ENCODE data around the gene SMNDC1. TPM values are rescaled to one million over a fixed set of nuclear protein-coding genes. Genes with fewer than 3 reads are reported as not detected.
A peak's percentile ranks its signal among the peaks of the same experiment; 100 is the strongest.

SMNDC1 gene
- 5.1 and 14.6 TPM in 2 replicates for total RNA-seq (2014; rRNA removed; shearing (Covaris generic); ENCODE audit: low replicate concordance)

- H3K9me3 ChIP-seq, result no peaks in the 10 kb centered on the region
- H3K4me3 ChIP-seq, result peak within 1 kb of the TSS; percentile 82
- DNase-seq, result peak; percentile 97
- peaks cover 39% of the 10 kb centered on the region for H3K36me3 ChIP-seq
- H3K27me3 ChIP-seq, result no peaks in the 10 kb centered on the region
Observed at GRCh38 chr10:110304780-110305421, at the start of gene SMNDC1. TSS of gene SMNDC1 (minus strand) at chr10:110304920. CDS start at chr10:110303587, 1,333 bp downstream.

- H3K4me3 ChIP-seq, result no peak overlapping the region
- DNase-seq, result peak; percentile 94
- H3K27me3 ChIP-seq, result no peaks in the 10 kb centered on the region
- H3K9me3 ChIP-seq, result no peaks in the 10 kb centered on the region
- no peaks in the 10 kb centered on the region for H3K36me3 ChIP-seq
Observed at GRCh38 chr10:110354322-110354766, 49.6 kb upstream of the SMNDC1 start.

GRCh38 chr10:110353244-110354119, 48.8 kb upstream of the SMNDC1 start:
- no peaks in the 10 kb centered on the region for H3K9me3 ChIP-seq
- no peaks in the 10 kb centered on the region for H3K36me3 ChIP-seq
- peak; percentile 81 for DNase-seq
- no peaks in the 10 kb centered on the region for H3K27me3 ChIP-seq
- H3K4me3 ChIP-seq, result no peak overlapping the region

- no peaks in the 10 kb centered on the region for H3K27me3 ChIP-seq
- DNase-seq, result peak; percentile 47
- no peaks in the 10 kb centered on the region for H3K36me3 ChIP-seq
- H3K4me3 ChIP-seq, result no peak overlapping the region
- H3K9me3 ChIP-seq, result no peaks in the 10 kb centered on the region
Observed at GRCh38 chr10:110352930-110353243, 48.2 kb upstream of the SMNDC1 start.

GRCh38 chr10:110350812-110351211, 46.1 kb upstream of the SMNDC1 start:
- H3K36me3 ChIP-seq, result no peaks in the 10 kb centered on the region
- no peak for DNase-seq
- no peaks in the 10 kb centered on the region for H3K27me3 ChIP-seq
- no peaks in the 10 kb centered on the region for H3K9me3 ChIP-seq
- no peak overlapping the region for H3K4me3 ChIP-seq

- Histone ChIP-seq H3K4me3 (no peak overlapping the region), H3K27me3 (no peaks in the 10 kb centered on the region), H3K36me3 (no peaks in the 10 kb centered on the region), H3K9me3 (no peaks in the 10 kb centered on the region)
- DNase-seq, result peak; percentile 34
Observed at GRCh38 chr10:110349831-110350230, 45.1 kb upstream of the SMNDC1 start.

GRCh38 chr10:110349386-110349785, 44.7 kb upstream of the SMNDC1 start:
- H3K4me3 ChIP-seq, result no peak overlapping the region
- H3K9me3 ChIP-seq, result no peaks in the 10 kb centered on the region
- no peaks in the 10 kb centered on the region for H3K27me3 ChIP-seq
- H3K36me3 ChIP-seq, result no peaks in the 10 kb centered on the region
- DNase-seq, result no peak

- H3K36me3 ChIP-seq, result no peaks in the 10 kb centered on the region
- no peaks in the 10 kb centered on the region for H3K9me3 ChIP-seq
- no peak overlapping the region for H3K4me3 ChIP-seq
- DNase-seq, result no peak
- H3K27me3 ChIP-seq, result no peaks in the 10 kb centered on the region
Observed at GRCh38 chr10:110348336-110348735, 43.6 kb upstream of the SMNDC1 start.

GRCh38 chr10:110346914-110347313, 42.2 kb upstream of the SMNDC1 start:
- Histone ChIP-seq H3K27me3 (no peaks in the 10 kb centered on the region), H3K36me3 (no peaks in the 10 kb centered on the region), H3K9me3 (no peaks in the 10 kb centered on the region), H3K4me3 (no peak overlapping the region)
- no peak for DNase-seq

GRCh38 chr10:110345286-110345685, 40.6 kb upstream of the SMNDC1 start:
- H3K9me3 ChIP-seq, result no peaks in the 10 kb centered on the region
- DNase-seq, result no peak
- no peaks in the 10 kb centered on the region for H3K27me3 ChIP-seq
- H3K36me3 ChIP-seq, result no peaks in the 10 kb centered on the region
- H3K4me3 ChIP-seq, result no peak overlapping the region

- no peak for DNase-seq
- no peaks in the 10 kb centered on the region for H3K27me3 ChIP-seq
Observed at GRCh38 chr10:110344622-110345021, 39.9 kb upstream of the SMNDC1 start.

GRCh38 chr10:110343947-110344346, 39.2 kb upstream of the SMNDC1 start:
- no peak for DNase-seq
- no peaks in the 10 kb centered on the region for H3K27me3 ChIP-seq
- no peak overlapping the region for H3K4me3 ChIP-seq
- no peaks in the 10 kb centered on the region for H3K36me3 ChIP-seq
- H3K9me3 ChIP-seq, result no peaks in the 10 kb centered on the region

More at GRCh38 chr10:110344622-110345021, 39.9 kb upstream of the SMNDC1 start:
- Histone ChIP-seq H3K4me3 (no peak overlapping the region), H3K9me3 (no peaks in the 10 kb centered on the region), H3K36me3 (no peaks in the 10 kb centered on the region)

GRCh38 chr10:110340816-110341215, 36.1 kb upstream of the SMNDC1 start:
- Histone ChIP-seq H3K36me3 (no peaks in the 10 kb centered on the region), H3K27me3 (no peaks in the 10 kb centered on the region), H3K4me3 (no peak overlapping the region), H3K9me3 (no peaks in the 10 kb centered on the region)
- DNase-seq, result no peak

- Histone ChIP-seq H3K36me3 (no peaks in the 10 kb centered on the region), H3K27me3 (no peaks in the 10 kb centered on the region), H3K4me3 (no peak overlapping the region), H3K9me3 (no peaks in the 10 kb centered on the region)
- no peak for DNase-seq
Observed at GRCh38 chr10:110340122-110340521, 35.4 kb upstream of the SMNDC1 start.

GRCh38 chr10:110337906-110338305, 33.2 kb upstream of the SMNDC1 start:
- no peaks in the 10 kb centered on the region for H3K36me3 ChIP-seq
- H3K9me3 ChIP-seq, result no peaks in the 10 kb centered on the region
- no peaks in the 10 kb centered on the region for H3K27me3 ChIP-seq
- DNase-seq, result peak; percentile 71
- no peak overlapping the region for H3K4me3 ChIP-seq

GRCh38 chr10:110337401-110337800, 32.7 kb upstream of the SMNDC1 start:
- Histone ChIP-seq H3K9me3 (no peaks in the 10 kb centered on the region), H3K4me3 (no peak overlapping the region), H3K27me3 (no peaks in the 10 kb centered on the region), H3K36me3 (no peaks in the 10 kb centered on the region)
- DNase-seq, result no peak

- no peaks in the 10 kb centered on the region for H3K36me3 ChIP-seq
- H3K9me3 ChIP-seq, result peaks cover 5% of the 10 kb centered on the region; the same call in 1 of the 2 replicates
- DNase-seq, result peak; percentile 80
- no peak overlapping the region for H3K4me3 ChIP-seq
- H3K27me3 ChIP-seq, result no peaks in the 10 kb centered on the region
Observed at GRCh38 chr10:110336111-110336721, 31.5 kb upstream of the SMNDC1 start.

All from MG63 (cell line).